ENCODE measurements around the gene AMOTL2. TPM values are rescaled to one million over a fixed set of nuclear protein-coding genes. Genes with fewer than 3 reads are reported as not detected.

The AMOTL2 gene
- total RNA-seq, 1 experiment from 2014 or later, result 76.9 TPM

GRCh38 chr3:134357914-134358811 is 16.1 kb downstream of the AMOTL2 start:
- no peak overlapping the region for H3K4me3 Mint-ChIP-seq
- H3K36me3 Mint-ChIP-seq, result peaks cover 81% of the 10 kb centered on the region
- peak; percentile 36 for ATAC-seq
- peak overlapping the region; percentile 82 for H3K27ac Mint-ChIP-seq
- no peaks in the 10 kb centered on the region for H3K27me3 Mint-ChIP-seq (ENCODE audit: low read depth)
- TF ChIP-seq CBFB (CRISPR knock-in tag; IDR thresholded peaks at IDR 0.05; ENCODE audit: low read depth) (no peak), ZNF423 (CRISPR knock-in tag; IDR thresholded peaks at IDR 0.05) (peak; percentile 11; the same call in 1 of the 2 replicates)
- peak; percentile 22 for DNase-seq (ENCODE audit: low spot score)
- CTCF ChIA-PET, result interaction anchor here (0.5 to 2.0 kb wide), 9 partner anchors 9 to 116 kb away, joined by 3 to 10 read pairs (median 5); no protein-coding TSS in a partner anchor
- POLR2A ChIA-PET, result interaction anchor here (1.0 to 1.7 kb wide), 4 partner anchors 8 to 116 kb away, joined by 3 read pairs; no protein-coding TSS in a partner anchor
- H3K9me3 Mint-ChIP-seq, result no peaks in the 10 kb centered on the region
- peaks cover 35% of the 10 kb centered on the region for H3K4me1 Mint-ChIP-seq

DNA sequence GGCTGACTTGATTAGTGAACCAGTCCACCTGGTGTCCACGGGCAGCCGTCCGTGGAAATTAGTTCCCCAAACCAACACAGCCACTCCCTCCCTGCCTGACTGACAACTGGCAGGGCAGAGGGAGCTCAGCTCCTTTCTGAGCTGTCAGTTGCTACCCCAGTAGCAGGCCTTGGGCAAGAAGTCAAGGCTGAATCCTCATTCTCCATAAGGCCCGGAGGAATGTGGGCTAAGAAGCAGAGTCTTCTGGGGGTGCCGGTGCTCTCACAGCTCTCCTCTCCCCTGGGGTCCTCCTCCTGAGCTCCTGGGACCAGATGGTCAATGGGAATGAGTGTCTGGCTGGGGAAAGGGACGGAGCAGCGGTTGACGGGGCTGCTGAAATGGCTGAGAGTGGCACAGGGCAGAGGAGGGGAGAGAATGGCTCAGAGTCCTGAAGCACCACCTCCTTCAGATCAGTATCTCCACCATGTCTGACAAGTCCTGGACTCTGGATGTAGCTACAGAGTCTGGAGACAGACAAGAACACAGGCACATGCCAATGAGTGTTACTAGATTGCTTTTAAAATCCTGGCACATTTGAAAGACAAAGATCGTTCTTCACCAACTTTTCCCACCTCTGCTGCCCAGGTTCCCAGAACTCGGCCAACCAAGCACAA is 16.9 kb downstream of the AMOTL2 start:
- ChIA-PET POLR2A (interaction anchor here (1.0 to 1.7 kb wide), 5 partner anchors 9 to 116 kb away, joined by 3 to 4 read pairs (median 3); no protein-coding TSS in a partner anchor), CTCF (interaction anchor here (1.4 to 1.9 kb wide), 3 partner anchors 19 to 49 kb away, joined by 7 to 10 read pairs (median 8); no protein-coding TSS in a partner anchor)
- H3K27me3 Mint-ChIP-seq (ENCODE audit: low read depth), result no peaks in the 10 kb centered on the region
- H3K27ac Mint-ChIP-seq, result peak overlapping the region; percentile 82
- TF ChIP-seq IRF2 (CRISPR knock-in tag; IDR thresholded peaks at IDR 0.05; ENCODE audit: borderline replicate concordance, low read depth) (no peak), FOXP1 (CRISPR knock-in tag; IDR thresholded peaks at IDR 0.05; ENCODE audit: borderline replicate concordance) (no peak), ZNF317 (CRISPR knock-in tag; IDR thresholded peaks at IDR 0.05; ENCODE audit: borderline replicate concordance, low read depth) (no peak), ZBTB43 (CRISPR knock-in tag; IDR thresholded peaks at IDR 0.05) (no peak), CREM (CRISPR knock-in tag; IDR thresholded peaks at IDR 0.05) (no peak), ZNF121 (CRISPR knock-in tag; IDR thresholded peaks at IDR 0.05) (no peak), ATF3 (CRISPR knock-in tag; conservative IDR thresholded peaks at IDR 0.05) (no peak), OVOL2 (CRISPR knock-in tag; IDR thresholded peaks at IDR 0.05; ENCODE audit: borderline replicate concordance) (no peak)
- TF ChIP-seq, protein P1, sequence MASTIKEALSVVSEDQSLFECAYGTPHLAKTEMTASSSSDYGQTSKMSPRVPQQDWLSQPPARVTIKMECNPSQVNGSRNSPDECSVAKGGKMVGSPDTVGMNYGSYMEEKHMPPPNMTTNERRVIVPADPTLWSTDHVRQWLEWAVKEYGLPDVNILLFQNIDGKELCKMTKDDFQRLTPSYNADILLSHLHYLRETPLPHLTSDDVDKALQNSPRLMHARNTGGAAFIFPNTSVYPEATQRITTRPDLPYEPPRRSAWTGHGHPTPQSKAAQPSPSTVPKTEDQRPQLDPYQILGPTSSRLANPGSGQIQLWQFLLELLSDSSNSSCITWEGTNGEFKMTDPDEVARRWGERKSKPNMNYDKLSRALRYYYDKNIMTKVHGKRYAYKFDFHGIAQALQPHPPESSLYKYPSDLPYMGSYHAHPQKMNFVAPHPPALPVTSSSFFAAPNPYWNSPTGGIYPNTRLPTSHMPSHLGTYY (CRISPR knock-in tag; IDR thresholded peaks at IDR 0.05), result no peak
- peaks cover 73% of the 10 kb centered on the region for H3K36me3 Mint-ChIP-seq
- no peak for ATAC-seq
- peak; percentile 9 for DNase-seq (ENCODE audit: low spot score)
- peaks cover 27% of the 10 kb centered on the region for H3K4me1 Mint-ChIP-seq
- H3K9me3 Mint-ChIP-seq, result no peaks in the 10 kb centered on the region
- no peak overlapping the region for H3K4me3 Mint-ChIP-seq

GRCh38 chr3:134356411-134357040 is 17.7 kb downstream of the AMOTL2 start:
- DNase-seq (ENCODE audit: low spot score) (peak; percentile 5), ATAC-seq (no peak)
- Mint-ChIP-seq H3K27ac (0 out of 2 replicates have a peak overlapping the region, but pooled peaks have one; percentile 19), H3K9me3 (no peaks in the 10 kb centered on the region), H3K4me1 (peaks cover 33% of the 10 kb centered on the region), H3K4me3 (no peak overlapping the region), H3K36me3 (peaks cover 67% of the 10 kb centered on the region), H3K27me3 (ENCODE audit: low read depth) (no peaks in the 10 kb centered on the region)
- ChIA-PET CTCF (interaction anchor here (0.6 kb wide), 1 partner anchor 145 kb away, joined by 3 read pairs; no protein-coding TSS in a partner anchor), POLR2A (interaction anchor here (0.9 to 1.7 kb wide), 3 partner anchors 11 to 43 kb away, joined by 3 to 4 read pairs (median 3); no protein-coding TSS in a partner anchor)
- TF ChIP-seq, protein P2, sequence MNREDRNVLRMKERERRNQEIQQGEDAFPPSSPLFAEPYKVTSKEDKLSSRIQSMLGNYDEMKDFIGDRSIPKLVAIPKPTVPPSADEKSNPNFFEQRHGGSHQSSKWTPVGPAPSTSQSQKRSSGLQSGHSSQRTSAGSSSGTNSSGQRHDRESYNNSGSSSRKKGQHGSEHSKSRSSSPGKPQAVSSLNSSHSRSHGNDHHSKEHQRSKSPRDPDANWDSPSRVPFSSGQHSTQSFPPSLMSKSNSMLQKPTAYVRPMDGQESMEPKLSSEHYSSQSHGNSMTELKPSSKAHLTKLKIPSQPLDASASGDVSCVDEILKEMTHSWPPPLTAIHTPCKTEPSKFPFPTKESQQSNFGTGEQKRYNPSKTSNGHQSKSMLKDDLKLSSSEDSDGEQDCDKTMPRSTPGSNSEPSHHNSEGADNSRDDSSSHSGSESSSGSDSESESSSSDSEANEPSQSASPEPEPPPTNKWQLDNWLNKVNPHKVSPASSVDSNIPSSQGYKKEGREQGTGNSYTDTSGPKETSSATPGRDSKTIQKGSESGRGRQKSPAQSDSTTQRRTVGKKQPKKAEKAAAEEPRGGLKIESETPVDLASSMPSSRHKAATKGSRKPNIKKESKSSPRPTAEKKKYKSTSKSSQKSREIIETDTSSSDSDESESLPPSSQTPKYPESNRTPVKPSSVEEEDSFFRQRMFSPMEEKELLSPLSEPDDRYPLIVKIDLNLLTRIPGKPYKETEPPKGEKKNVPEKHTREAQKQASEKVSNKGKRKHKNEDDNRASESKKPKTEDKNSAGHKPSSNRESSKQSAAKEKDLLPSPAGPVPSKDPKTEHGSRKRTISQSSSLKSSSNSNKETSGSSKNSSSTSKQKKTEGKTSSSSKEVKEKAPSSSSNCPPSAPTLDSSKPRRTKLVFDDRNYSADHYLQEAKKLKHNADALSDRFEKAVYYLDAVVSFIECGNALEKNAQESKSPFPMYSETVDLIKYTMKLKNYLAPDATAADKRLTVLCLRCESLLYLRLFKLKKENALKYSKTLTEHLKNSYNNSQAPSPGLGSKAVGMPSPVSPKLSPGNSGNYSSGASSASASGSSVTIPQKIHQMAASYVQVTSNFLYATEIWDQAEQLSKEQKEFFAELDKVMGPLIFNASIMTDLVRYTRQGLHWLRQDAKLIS (CRISPR knock-in tag; IDR thresholded peaks at IDR 0.05; ENCODE audit: borderline replicate concordance), result no peak
- TF ChIP-seq ZNF281 (CRISPR knock-in tag; IDR thresholded peaks at IDR 0.05), result no peak
- TF ChIP-seq, protein P3, sequence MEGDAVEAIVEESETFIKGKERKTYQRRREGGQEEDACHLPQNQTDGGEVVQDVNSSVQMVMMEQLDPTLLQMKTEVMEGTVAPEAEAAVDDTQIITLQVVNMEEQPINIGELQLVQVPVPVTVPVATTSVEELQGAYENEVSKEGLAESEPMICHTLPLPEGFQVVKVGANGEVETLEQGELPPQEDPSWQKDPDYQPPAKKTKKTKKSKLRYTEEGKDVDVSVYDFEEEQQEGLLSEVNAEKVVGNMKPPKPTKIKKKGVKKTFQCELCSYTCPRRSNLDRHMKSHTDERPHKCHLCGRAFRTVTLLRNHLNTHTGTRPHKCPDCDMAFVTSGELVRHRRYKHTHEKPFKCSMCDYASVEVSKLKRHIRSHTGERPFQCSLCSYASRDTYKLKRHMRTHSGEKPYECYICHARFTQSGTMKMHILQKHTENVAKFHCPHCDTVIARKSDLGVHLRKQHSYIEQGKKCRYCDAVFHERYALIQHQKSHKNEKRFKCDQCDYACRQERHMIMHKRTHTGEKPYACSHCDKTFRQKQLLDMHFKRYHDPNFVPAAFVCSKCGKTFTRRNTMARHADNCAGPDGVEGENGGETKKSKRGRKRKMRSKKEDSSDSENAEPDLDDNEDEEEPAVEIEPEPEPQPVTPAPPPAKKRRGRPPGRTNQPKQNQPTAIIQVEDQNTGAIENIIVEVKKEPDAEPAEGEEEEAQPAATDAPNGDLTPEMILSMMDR (IDR thresholded peaks at IDR 0.05), result no peak

Data from WTC11 (cell line).